HG03025 (cell line): ENCODE measurements around the gene FAHD1.
A peak's percentile ranks its signal among the peaks of the same experiment; 100 is the strongest.

Experiments
- ATAC-seq: cut with Tn5 transposase; IDR thresholded peaks from one replicate; pipeline ENCODE4 v1.9.1; 2021; ENCODE audit warnings: mild to moderate bottlenecking, moderate library complexity; ENCODE audit not compliant: unreplicated experiment, low FRiP score

Gene FAHD1

GRCh38 chr16:1826691-1827573, at the start of gene FAHD1, which contains the start of gene HAGH:
Gene FAHD1, plus strand, starts transcription at chr16:1827206. Its CDS starts 33 bp downstream, at chr16:1827239.
Gene HAGH, minus strand, starts transcription at chr16:1826825. Its CDS starts 38 bp downstream, at chr16:1826787.
- peak; percentile 79 for ATAC-seq

- no peak for ATAC-seq
These were observed 49.4 kb upstream of the FAHD1 start for GRCh38 chr16:1777375-1778199.

- ATAC-seq, result no peak
These were observed 48.5 kb upstream of the FAHD1 start for GRCh38 chr16:1778200-1779179.

- no peak for ATAC-seq
These were observed 47.7 kb upstream of the FAHD1 start for GRCh38 chr16:1779234-1779701.

GRCh38 chr16:1779741-1780676, 47.0 kb upstream of the FAHD1 start:
- ATAC-seq, result no peak

GRCh38 chr16:1780677-1781072, 46.3 kb upstream of the FAHD1 start:
- no peak for ATAC-seq

- no peak for ATAC-seq
These were observed 45.8 kb upstream of the FAHD1 start for GRCh38 chr16:1781254-1781653.

GRCh38 chr16:1781758-1782407, 45.1 kb upstream of the FAHD1 start:
- ATAC-seq, result peak; percentile 8

- peak; percentile 78 for ATAC-seq
These were observed 44.4 kb upstream of the FAHD1 start, which contains the start of the genes NUBP2 and SPSB3 for GRCh38 chr16:1782408-1783264. Gene NUBP2, plus strand, starts transcription at chr16:1782960. Its CDS starts 61 bp downstream, at chr16:1783021. Gene SPSB3, minus strand, starts transcription at chr16:1782571. Its CDS starts 1,088 bp downstream, at chr16:1781483.

- ATAC-seq, result no peak
These were observed 41.8 kb upstream of the FAHD1 start for GRCh38 chr16:1784977-1785845.

GRCh38 chr16:1785846-1786170, 41.2 kb upstream of the FAHD1 start:
- no peak for ATAC-seq

- no peak for ATAC-seq
These were observed 40.6 kb upstream of the FAHD1 start for GRCh38 chr16:1786242-1787055.

- no peak for ATAC-seq
These were observed 40.0 kb upstream of the FAHD1 start for GRCh38 chr16:1787056-1787321.

- ATAC-seq, result no peak
These were observed 39.5 kb upstream of the FAHD1 start for GRCh38 chr16:1787322-1788094.

- no peak for ATAC-seq
These were observed 38.8 kb upstream of the FAHD1 start for GRCh38 chr16:1788095-1788707.
